Activated T-cell treated with anti-CD3 and anti-CD28 coated beads for 1 hour (primary cell): ENCODE data around the gene ALG12.

Experiments
- DNase-seq: peaks from one replicate; pipeline ENCODE4 v3.0.0-alpha.2; 2020; ENCODE audit warnings: low read depth

The ALG12 gene

GRCh38 chr22:49887064-49887451, 31.2 kb downstream of the ALG12 start:
- no peak for DNase-seq

DNA sequence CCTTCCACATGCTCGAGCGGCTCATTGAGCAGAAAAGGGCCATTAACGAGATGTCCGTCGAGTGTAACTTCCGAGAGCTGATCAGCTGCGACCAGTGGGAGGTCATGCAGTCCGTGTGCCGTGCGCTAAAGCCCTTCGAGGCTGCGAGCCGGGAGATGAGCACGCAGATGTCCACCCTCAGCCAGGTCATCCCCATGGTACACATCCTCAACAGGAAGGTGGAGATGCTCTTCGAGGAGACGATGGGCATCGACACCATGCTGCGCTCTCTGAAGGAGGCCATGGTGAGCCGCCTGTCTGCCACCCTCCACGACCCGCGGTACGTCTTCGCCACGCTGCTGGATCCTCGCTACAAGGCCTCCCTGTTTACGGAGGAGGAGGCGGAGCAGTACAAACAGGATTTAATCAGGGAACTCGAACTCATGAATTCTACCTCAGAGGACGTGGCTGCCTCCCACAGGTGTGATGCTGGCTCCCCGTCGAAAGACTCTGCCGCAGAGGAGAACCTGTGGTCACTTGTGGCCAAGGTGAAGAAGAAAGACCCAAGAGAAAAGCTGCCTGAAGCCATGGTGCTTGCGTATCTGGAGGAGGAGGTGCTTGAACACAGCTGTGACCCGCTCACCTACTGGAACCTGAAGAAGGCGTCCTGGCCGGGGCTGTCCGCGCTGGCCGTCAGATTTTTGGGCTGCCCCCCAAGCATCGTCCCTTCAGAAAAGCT, 31.7 kb downstream of the ALG12 start:
- DNase-seq: no peak

- no peak for DNase-seq
These were observed 32.4 kb downstream of the ALG12 start for GRCh38 chr22:49885881-49886280.

- no peak for DNase-seq
These were observed 33.0 kb downstream of the ALG12 start for GRCh38 chr22:49885281-49885680.

- no peak for DNase-seq
These were observed 33.6 kb downstream of the ALG12 start for GRCh38 chr22:49884503-49885260.

DNA sequence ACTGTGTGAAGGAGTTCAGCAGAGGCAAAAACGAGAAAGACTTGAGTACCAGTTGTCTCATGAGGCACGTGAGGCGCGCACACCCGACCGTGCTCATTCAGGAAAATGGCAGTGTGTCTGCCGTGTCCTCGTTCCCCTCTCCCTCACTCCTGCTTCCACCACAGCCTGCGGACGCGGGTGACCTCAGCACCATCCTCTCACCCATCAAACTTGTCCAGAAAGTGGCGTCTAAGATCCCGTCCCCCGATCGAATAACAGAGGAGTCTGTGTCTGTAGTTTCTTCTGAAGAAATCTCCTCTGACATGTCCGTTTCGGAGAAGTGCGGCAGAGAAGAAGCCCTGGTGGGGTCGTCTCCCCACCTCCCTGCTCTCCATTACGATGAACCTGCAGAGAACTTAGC, 34.2 kb downstream of the ALG12 start:
- no peak for DNase-seq

- no peak for DNase-seq
These were observed 35.0 kb downstream of the ALG12 start for GRCh38 chr22:49883294-49883640.

DNA sequence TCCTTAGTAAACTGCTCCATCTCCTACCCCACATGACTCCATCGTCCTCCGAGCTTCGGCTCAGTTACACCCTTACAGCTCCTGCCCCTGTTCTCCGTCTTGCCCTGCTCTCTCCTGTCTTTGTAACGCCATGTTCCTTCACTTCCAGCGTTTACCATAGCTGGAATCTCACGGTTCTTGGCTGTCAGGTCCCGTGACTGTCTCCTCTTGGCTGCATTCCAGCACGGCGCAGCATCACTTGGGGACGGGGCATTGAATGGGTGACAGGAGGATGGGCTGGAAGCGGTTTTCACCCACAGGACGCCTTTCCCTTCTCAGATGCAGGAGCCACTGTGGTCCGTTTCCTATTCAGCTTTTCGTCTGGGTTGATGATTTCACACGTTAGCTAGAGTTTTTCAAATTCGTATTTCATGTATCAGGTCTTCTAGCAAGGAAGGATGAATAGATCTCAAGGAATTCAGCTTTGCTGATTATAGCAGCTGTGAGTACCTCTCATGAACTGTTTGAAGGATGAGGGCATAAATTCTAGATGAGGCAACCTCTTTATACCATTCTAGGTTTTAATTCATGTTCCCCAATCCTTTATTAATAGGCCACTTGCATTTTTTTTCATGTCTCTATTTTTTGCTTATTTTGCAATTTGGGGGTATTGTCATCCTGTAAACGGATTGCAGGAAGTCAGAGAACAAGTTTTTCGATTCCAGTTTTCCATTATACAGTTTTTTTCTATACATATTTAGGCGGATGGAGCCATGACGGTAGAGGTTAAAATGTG, 35.5 kb downstream of the ALG12 start:
- DNase-seq: no peak

DNA sequence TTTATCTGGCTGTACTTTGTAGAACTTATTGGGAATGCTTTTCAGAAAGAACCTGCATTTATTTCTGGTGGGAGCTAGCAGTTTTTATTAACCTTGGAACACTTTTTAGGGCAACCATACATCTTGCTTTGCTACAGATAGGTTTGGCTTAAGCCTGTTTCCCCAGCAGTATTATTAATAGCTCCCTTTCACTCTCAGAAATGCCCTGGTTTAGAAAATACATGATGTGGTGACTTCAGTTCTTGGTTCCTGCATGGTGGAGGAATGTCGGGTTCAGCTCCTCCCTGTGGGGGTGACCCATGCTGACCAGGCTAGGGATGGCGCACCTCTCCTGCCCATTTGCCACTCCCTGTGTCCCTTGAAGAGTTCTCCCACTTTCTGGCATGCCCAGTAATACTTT, 36.4 kb downstream of the ALG12 start:
- no peak for DNase-seq

DNA sequence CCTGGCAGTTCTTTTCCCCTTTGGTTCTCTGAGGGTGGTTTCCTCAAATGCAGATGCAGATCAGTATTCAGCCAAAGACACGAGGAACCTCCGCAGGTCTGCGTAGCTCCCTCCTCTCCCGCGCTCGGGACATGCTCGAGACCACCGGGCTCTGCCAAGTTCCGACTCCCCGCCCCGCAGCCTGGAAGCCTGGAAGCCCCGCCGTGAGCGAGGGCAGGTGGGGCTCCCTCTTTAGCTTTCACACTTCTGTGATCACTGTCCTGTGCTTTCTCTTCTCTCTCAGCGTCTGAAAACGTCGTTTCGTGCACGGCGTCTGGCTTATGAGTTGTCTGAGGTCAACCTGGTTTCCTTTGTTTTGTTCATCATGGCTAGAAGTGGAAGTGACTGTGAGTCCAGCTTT, 38.0 kb downstream of the ALG12 start:
- no peak for DNase-seq

DNA sequence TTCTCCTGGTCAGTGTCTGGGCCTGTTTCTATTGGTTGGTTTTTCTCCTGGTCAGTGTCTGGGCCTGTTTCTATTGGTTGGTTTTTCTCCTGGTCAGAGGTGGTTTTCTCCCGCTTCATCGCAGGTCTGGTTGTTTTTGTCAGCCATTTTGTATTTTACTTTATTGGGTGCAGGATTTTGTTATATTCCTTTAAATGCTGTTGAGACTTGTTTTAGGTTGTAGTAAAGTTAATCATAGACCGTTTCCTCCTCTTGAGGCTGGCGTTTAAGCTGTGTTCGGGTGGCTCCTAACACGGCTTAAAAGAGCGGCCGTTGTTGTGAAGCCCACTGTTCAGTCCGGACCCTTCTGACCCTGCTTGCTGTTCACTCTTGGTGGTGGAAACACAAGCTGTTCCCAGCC, 38.4 kb downstream of the ALG12 start:
- no peak for DNase-seq

GRCh38 chr22:49878206-49878605, 40.0 kb downstream of the ALG12 start:
- DNase-seq: no peak

GRCh38 chr22:49877642-49878041, 40.6 kb downstream of the ALG12 start:
- DNase-seq: no peak

DNA sequence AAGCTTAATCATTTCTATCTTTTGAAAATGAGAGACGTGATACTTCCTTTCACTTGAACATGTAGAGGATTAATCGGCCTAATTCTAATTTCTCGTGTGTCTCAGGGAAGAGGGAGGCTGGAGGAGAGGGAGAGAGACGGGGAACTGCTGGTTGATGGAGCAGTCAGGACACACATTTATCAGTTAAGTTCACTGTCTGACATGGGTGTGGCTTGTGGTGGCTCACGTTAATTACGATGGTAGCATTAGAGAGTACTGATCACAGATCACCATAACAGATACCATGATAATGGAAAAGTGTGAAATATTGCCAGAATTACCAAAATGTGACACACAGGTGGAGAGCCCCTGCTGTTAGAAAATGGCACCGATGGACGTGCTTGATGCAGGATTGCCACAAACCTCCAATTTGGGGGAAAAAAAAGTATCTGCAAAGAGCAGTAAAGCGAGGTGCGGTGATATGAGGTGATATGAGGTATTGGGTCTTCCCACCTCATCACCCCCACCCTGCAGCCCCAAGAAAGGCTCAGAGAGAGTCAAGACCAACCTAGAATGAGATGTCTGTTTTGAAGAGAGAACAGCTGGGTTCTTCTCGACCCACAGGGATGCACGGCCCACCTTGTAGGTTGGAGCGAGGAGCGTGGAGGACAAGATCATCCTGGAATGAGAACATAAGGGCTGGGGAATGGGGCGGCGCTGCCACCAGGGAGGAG, 44.9 kb downstream of the ALG12 start:
- DNase-seq: no peak

DNA sequence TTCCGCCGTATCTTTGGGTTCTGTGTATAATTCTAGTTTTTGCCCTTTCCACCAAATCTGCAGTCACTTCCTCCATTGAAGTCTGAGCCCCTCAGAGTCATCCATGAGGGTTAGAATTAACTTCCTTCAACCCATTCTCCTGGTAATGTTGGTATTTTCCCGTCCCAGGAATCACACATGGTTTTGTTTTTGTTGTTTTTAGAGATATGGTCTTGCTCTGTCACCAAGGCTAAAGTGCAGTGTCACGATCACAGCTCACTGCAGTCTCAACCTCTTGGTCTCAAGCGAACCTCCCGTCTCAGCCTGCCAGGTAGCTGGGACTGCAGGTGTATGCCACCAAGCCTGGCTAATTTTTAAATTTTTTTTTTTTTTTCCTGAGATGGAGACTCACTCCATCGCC, 45.9 kb downstream of the ALG12 start:
- no peak for DNase-seq

DNA sequence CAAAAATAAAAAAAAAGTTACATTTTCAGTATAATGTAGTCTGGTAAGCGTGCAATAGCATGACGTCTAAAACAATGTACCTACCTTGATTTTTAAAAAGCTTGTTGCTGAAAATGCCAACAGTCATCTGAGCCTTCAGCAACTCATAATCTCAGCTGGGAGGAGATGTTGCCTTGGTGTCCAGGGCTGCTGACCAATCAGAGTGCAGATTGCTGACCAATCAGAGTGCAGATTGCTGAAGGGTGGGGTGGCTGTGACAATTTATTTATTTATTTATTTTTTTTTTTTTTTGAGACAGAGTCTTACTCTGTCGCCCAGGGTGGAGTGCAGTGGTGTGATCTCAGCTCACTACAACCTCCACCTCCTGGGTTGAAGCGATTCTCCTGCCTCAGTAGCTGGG, 46.8 kb downstream of the ALG12 start:
- no peak for DNase-seq

DNA sequence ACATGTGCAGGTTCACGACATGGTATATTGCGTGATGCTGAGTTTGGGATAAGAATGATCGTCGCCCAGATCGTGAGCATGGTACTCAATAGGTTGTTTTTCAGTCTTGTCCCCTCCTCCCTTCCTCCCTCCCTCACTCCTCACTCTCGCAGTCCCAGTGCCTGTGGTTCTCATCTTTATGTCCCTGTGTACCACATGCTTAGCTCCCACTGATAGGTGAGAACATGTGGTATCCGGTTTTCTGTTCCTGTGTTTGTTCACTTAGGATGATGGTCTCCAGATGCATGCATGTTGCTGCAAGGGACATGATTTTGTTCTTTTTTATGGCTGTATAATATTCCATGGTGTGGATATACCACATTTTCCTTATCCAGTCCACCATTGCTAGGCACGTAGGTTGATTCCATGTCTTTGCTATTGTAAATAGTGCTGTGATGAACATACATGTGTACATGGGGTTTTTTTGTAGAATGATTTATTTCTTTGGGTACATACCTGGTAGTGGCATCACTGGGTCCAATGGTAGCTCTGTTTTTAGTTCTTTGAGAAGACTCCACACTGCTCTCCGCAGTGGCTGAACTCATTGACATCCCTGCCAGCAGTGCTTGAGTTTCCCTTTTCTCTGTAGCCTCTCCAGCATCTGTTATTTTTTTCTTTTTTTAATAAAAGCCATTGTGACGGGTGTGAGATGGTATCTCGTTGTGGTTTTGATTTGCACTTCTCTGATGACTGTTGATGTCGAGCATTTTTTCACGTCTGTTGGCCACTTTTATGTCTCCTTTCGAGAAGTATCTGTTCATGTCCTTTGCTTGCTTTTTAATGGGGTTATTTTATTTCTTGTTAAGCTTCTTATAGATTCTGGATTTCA, 48.2 kb downstream of the ALG12 start:
- no peak for DNase-seq

- no peak for DNase-seq
These were observed 49.0 kb downstream of the ALG12 start for GRCh38 chr22:49869086-49869830.

GRCh38 chr22:49867303-49868265, 50.7 kb downstream of the ALG12 start:
- DNase-seq: no peak

DNA sequence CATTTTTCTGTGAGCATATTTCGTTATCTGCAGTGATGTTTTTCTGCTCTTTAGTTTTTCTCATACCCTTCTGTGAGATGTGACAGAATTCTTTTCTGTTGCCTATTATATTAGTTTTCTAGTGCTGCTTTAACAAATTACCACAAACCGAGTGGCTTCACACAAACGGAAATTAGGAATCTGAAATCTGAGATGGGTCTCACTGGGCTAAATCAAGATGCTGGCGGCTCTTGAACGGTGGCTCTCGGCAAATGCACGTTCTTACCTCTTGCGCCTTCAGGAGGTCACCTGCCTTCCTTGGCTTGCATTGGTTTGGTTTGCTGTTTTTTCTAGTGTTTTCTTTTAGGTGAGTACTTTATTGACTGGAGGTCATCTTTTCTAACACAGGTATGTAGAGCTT, 51.6 kb downstream of the ALG12 start:
- no peak for DNase-seq
